Nephron progenitor cell (in vitro differentiated cells): ENCODE measurements around the gene GLUL.

Experiments used
- DNase-seq: peaks from one replicate; pipeline ENCODE4 v3.0.0; 2021
- H3K27ac Mint-ChIP-seq: 2 replicates; pipeline ENCODE4 v1.8.0; 2021; ENCODE audit warnings: mild to moderate bottlenecking, moderate library complexity, mixed read lengths
- H3K27me3 Mint-ChIP-seq: 2 replicates; pipeline ENCODE4 v1.8.0; 2021; ENCODE audit warnings: mild to moderate bottlenecking, low read depth, mixed read lengths; ENCODE audit not compliant: poor library complexity
- H3K36me3 Mint-ChIP-seq: 2 replicates; pipeline ENCODE4 v1.8.0; 2021; ENCODE audit warnings: low read depth, mixed read lengths
- H3K4me1 Mint-ChIP-seq: 2 replicates; pipeline ENCODE4 v1.8.0; 2021; ENCODE audit warnings: mixed read lengths
- H3K4me3 Mint-ChIP-seq: 2 replicates; pipeline ENCODE4 v1.8.0; 2021; ENCODE audit warnings: mild to moderate bottlenecking, moderate library complexity, mixed read lengths
- H3K9me3 Mint-ChIP-seq: 2 replicates; pipeline ENCODE4 v1.8.0; 2021; ENCODE audit warnings: mild to moderate bottlenecking, moderate library complexity, mixed read lengths
- CTCF ChIP-seq: fragments of 200-600 bp; sonication (generic); IDR thresholded peaks from 2 replicates; pipeline ENCODE4 v1.5.0; 2021; ENCODE audit warnings: antibody characterized with exemption

Gene GLUL

GRCh38 chr1:182392050-182393028 lies 749 bp upstream of the GLUL start:
- Mint-ChIP-seq H3K27ac (peak overlapping the region; percentile 59), H3K4me3 (peak overlapping the region; percentile 100), H3K4me1 (peaks cover 70% of the 10 kb centered on the region), H3K9me3 (no peaks in the 10 kb centered on the region), H3K36me3 (peaks cover 31% of the 10 kb centered on the region), H3K27me3 (peaks cover 3% of the 10 kb centered on the region)
- TF ChIP-seq CTCF, result no peak
- no peak for DNase-seq

- DNase-seq, result no peak
- H3K9me3 Mint-ChIP-seq, result no peaks in the 10 kb centered on the region
These were observed 595 bp downstream of the GLUL start for GRCh38 chr1:182391028-182391361.

GRCh38 chr1:182389619-182390047 lies 2.0 kb downstream of the GLUL start:
- no peak for TF ChIP-seq CTCF
- peak overlapping the region; percentile 100 for H3K4me3 Mint-ChIP-seq
- H3K27me3 Mint-ChIP-seq, result peaks cover 3% of the 10 kb centered on the region
- H3K27ac Mint-ChIP-seq, result peak overlapping the region; percentile 99
- peaks cover 58% of the 10 kb centered on the region for H3K36me3 Mint-ChIP-seq
- no peaks in the 10 kb centered on the region for H3K9me3 Mint-ChIP-seq
- no peak for DNase-seq
- H3K4me1 Mint-ChIP-seq, result peaks cover 59% of the 10 kb centered on the region

More at GRCh38 chr1:182391028-182391361, 595 bp downstream of the GLUL start:
- H3K27me3 Mint-ChIP-seq, result peaks cover 3% of the 10 kb centered on the region
- TF ChIP-seq CTCF, result no peak
- peaks cover 64% of the 10 kb centered on the region for H3K4me1 Mint-ChIP-seq
- H3K4me3 Mint-ChIP-seq, result peak overlapping the region; percentile 100
- peak overlapping the region; percentile 100 for H3K27ac Mint-ChIP-seq
- peaks cover 44% of the 10 kb centered on the region for H3K36me3 Mint-ChIP-seq

GRCh38 chr1:182388392-182389134 lies 3.0 kb downstream of the GLUL start:
- Mint-ChIP-seq H3K4me1 (peaks cover 50% of the 10 kb centered on the region), H3K27ac (peak overlapping the region; percentile 99), H3K27me3 (peaks cover 3% of the 10 kb centered on the region), H3K4me3 (peak overlapping the region; percentile 100), H3K9me3 (no peaks in the 10 kb centered on the region), H3K36me3 (peaks cover 68% of the 10 kb centered on the region)
- TF ChIP-seq CTCF, result no peak
- no peak for DNase-seq

- Mint-ChIP-seq H3K36me3 (peaks cover 78% of the 10 kb centered on the region), H3K27me3 (peaks cover 3% of the 10 kb centered on the region), H3K4me1 (peaks cover 40% of the 10 kb centered on the region), H3K27ac (no peak overlapping the region), H3K9me3 (no peaks in the 10 kb centered on the region), H3K4me3 (peak overlapping the region; percentile 100)
- DNase-seq, result no peak
- TF ChIP-seq CTCF, result no peak
These were observed 4.0 kb downstream of the GLUL start for GRCh38 chr1:182387566-182387965.
